GM08714 (cell line): ENCODE measurements around the gene SLC4A7.
"Not testable (repeated sequence)": the region's sequence is repeated elsewhere in the genome, so short reads cannot be mapped to it uniquely, and the experiment has no call there.

ENCODE experiments used
- H3K4me3 ChIP-seq: fragments of 200-500 bp; sonication (Bioruptor generic); 2 replicates; pipeline ENCODE4 v1.5.1; 2014; ENCODE audit warnings: mild to moderate bottlenecking, low read length, inconsistent platforms
- ZNF274 ChIP-seq: IDR thresholded peaks from 2 replicates; pipeline ENCODE4 v1.6.1; 2012; ENCODE audit warnings: mild to moderate bottlenecking, low read depth, low read length

Gene SLC4A7

GRCh38 chr3:27468283-27468886, 15.8 kb downstream of the SLC4A7 start:
- TF ChIP-seq ZNF274, result no peak
- H3K4me3 ChIP-seq, result no peak overlapping the region

- no peak for TF ChIP-seq ZNF274
- H3K4me3 ChIP-seq, result no peak overlapping the region
Measured at GRCh38 chr3:27467545-27467944, 16.6 kb downstream of the SLC4A7 start.

DNA sequence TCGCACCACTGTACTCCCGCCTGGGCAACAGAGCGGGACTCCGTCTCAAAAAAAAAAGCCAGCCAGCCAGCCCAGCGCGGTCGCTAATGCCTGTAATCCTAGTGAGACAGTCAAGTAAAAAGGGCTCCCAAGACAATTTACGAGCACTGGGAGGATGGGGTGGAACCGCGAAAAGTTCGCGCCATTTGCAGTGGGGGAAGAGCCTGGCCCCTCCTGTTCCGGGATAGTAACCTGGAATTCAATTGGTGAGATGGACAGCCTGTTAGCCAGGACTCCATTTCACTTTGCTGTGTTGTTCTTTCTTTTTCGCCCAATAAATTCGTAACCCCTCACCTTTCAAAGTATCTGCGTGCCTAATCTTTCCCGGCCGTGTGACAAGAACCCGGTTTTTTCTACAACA, 19.5 kb downstream of the SLC4A7 start:
- no peak overlapping the region for H3K4me3 ChIP-seq
- TF ChIP-seq ZNF274, result no peak

DNA sequence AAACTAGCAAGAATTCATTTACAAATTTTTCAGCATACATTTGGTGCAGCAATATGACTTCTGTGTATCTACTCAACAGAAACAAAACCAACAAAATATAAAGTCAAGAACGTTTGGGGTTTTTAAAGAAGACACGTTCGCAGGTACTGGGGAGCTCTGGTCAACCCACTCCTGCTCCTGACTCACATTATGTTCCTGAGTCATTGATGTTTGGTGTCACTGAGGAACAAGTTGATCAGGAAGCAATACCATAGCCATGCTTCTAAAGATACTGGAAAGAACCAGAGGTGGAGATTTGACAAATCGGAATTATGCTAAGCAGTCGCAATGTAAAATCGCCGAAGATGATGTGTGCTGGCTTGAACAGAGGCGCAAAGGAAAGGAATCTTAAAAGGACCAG, 22.0 kb downstream of the SLC4A7 start:
- no peak for TF ChIP-seq ZNF274
- H3K4me3 ChIP-seq, result no peak overlapping the region

DNA sequence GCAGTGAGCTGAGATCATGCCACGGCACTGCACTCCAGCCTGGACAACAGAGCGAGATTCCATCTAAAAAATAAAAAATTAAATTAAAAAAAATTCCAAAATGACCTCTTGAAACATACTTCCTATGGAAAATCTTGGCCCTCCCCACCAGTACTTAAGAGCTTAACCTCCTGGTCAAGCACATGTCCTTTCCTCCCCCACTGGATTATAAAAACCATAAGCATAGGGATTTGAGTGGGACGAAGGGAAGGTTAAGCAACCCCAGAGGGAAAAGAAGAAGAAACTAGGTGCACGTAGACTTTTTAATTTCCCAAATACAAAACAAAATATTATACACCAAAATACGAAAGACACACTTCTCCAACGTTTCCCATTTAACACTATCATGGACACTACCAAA, 25.3 kb downstream of the SLC4A7 start:
- no peak overlapping the region for H3K4me3 ChIP-seq
- no peak for TF ChIP-seq ZNF274

GRCh38 chr3:27456554-27456953, 27.6 kb downstream of the SLC4A7 start:
- TF ChIP-seq ZNF274, result no peak
- H3K4me3 ChIP-seq, result no peak overlapping the region

DNA sequence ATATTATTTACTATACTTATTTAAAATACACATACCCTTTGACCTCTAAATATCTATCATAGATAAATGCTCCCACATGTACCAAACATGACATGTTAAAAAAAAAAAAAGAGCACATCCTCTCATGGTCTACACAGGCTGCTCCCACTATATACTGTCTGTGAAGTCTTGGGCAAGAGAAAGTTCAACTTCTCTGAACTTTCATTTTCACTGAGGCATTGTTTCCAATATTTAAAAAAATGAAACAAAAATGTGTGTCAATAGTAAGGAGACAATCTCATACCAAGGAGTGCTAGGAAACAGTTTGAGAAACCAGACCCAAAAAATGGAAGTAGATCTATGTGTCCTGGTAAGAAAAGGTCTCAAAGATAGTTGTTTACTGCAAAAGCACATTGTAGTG, 29.3 kb downstream of the SLC4A7 start:
- no peak overlapping the region for H3K4me3 ChIP-seq
- TF ChIP-seq ZNF274, result no peak

DNA sequence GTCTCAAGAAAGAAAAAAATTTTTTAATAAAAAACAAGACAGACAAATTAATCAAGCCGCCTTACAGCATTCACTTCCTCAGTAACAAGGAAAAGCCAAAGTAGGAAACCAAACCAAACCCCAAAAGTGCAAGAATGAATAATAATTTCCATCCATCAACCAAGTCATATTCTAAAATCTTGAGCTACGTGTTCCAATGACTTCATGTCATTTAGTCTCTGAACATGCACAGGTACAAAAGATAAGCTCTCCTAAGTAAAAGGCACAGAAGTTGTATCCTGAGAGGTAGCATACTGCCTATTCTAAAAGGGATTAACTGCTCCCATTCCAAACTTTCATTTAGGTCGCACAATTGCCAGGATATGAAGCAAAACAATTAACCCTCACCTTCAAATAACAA, 29.7 kb downstream of the SLC4A7 start:
- no peak overlapping the region for H3K4me3 ChIP-seq
- no peak for TF ChIP-seq ZNF274

- no peak overlapping the region for H3K4me3 ChIP-seq
- no peak for TF ChIP-seq ZNF274
Measured at GRCh38 chr3:27452368-27453090, 31.7 kb downstream of the SLC4A7 start.

DNA sequence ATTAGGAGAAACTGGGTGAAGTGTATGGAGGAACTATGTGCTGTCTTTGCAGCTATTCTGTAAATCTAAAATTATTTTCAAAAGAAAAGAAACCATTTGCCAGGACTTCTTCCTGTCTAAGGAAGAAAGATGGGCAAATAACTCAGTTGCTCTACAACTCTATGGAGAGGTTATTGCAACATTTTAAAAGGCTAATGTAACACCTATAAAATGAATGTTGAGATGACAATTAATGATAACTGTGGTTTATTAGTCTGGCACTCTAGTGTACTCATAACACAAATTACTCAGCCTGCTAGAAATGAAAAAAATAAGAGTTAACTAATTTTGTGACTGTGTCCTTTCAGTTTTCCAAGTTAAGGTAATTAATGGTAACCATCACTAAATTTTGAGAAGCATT, 32.3 kb downstream of the SLC4A7 start:
- no peak for TF ChIP-seq ZNF274
- no peak overlapping the region for H3K4me3 ChIP-seq

DNA sequence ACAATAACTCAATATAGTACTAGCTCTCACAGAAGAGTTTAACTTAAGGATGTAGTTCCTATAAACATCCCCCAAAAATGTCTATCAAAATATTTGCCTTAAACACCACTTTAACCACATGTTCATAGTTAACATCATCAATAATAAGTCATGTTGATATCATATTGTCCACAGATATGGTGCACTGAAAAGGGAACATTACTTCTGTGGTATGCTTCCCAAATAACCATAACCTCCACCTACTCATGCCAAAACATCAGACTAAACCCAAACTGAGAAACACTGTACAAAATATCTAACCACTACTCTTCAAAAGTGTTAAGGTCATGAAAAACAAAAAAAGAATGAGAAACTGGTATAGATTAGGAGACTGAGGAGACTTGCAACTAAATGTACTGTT, 32.9 kb downstream of the SLC4A7 start:
- no peak overlapping the region for H3K4me3 ChIP-seq
- TF ChIP-seq ZNF274, result no peak

DNA sequence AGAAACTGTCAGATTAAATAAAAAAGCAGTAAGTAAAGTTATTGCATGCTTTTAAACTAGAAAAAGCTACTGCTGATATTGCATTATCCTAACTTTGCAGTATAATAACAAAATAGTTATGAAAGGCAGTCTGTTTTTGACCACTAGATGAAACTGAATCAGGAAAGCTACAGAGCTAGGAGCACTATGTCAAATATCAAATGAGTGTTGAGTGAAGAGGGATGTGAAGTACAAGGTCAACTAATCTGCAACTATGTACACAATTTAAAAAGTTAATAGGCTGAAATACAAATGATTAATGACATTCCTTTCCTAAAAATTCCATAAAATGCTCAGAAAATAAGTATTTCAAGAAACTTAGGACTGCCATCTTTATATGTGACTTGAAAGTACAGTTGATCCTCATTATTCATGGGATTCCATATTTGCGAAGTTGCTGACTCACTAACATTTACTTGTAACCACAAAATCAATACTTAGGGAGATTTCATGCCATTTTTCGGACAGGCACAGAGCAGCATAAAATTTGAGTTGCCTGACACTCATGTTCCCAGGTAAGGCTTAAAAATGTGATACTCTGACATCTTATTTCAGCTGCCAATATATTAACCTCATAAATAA, 34.5 kb downstream of the SLC4A7 start:
- H3K4me3 ChIP-seq, result no peak overlapping the region
- no peak for TF ChIP-seq ZNF274

- not testable (repeated sequence) for H3K4me3 ChIP-seq
Measured at GRCh38 chr3:27442995-27443394, 41.2 kb downstream of the SLC4A7 start.

DNA sequence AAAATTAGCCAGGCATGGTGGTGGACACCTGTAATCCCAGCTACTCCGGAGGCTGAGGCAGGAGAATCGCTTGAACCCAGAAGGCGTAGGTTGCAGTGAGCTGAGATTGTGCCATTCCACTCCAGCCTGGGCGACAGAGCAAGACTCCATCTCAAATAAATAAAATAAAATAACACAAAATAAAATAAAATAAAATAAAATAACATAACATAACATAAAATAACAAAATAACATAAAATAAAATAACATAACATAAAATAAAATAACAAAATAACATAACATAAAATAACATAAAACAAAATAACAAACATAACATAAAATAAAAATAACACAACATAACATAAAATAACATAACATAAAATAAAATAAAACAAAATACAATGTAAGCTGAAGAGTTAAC, 45.8 kb downstream of the SLC4A7 start:
- not testable (repeated sequence) for H3K4me3 ChIP-seq

DNA sequence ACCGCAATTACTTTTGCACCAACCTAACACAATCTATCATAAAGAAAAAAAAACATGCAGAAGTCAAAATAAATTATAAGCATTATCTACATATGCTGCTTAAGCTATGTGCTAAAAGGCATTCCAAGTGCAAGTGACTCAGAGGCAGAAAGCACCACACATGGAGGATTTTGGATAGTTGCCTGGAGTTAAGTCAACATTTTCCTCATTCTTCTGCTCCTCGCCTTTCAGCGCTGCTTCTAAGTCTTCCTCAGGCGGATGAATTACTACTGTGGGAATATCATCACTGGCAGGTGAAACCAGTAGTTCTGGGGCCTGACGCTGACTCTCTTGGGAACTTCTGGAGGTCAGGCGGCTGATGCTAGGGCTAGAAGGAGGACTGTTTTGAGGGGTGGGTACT, 53.1 kb downstream of the SLC4A7 start:
- TF ChIP-seq ZNF274, result no peak
- H3K4me3 ChIP-seq, result no peak overlapping the region

DNA sequence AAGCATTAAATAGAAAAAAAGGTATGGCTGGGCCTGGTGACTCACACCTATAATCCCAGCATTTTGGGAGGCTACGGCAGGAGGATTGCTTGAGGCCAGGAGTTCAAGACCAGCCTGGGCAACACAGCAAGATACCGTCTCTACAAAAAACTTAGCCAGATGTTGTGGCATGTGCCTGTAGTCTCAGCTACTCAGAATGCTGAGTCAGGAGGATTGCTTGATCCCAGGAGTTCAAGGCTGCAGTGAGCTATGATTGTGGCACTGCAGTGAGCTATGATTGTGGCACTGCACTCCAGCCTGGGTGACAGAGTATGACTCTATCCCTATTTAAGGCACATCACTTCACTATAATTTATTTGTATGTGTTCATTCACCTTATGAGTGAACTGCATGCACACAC, 54.3 kb downstream of the SLC4A7 start:
- no peak overlapping the region for H3K4me3 ChIP-seq
- TF ChIP-seq ZNF274, result no peak

- no peak for TF ChIP-seq ZNF274
- no peak overlapping the region for H3K4me3 ChIP-seq
Measured at GRCh38 chr3:27428446-27428845, 55.7 kb downstream of the SLC4A7 start.
